Ishikawa (cell line): Measurements from ENCODE around the gene COL8A2.

Experiments used
- CEBPB ChIP-seq: IDR thresholded peaks from 2 replicates; pipeline ENCODE4 v1.6.1; 2012
- EP300 ChIP-seq: IDR thresholded peaks from 2 replicates; pipeline ENCODE4 v1.6.1; 2012; ENCODE audit warnings: borderline replicate concordance
- TCF12 ChIP-seq: IDR thresholded peaks from 2 replicates; pipeline ENCODE4 v1.6.1; 2012; ENCODE audit warnings: low read depth
- ZBTB7A ChIP-seq: IDR thresholded peaks from 2 replicates; pipeline ENCODE4 v1.6.1; 2012; ENCODE audit warnings: low read depth
- TF ChIP-seq, protein P1 (sequence below): IDR thresholded peaks from 2 replicates; pipeline ENCODE4 v1.6.1; 2012

DNA sequence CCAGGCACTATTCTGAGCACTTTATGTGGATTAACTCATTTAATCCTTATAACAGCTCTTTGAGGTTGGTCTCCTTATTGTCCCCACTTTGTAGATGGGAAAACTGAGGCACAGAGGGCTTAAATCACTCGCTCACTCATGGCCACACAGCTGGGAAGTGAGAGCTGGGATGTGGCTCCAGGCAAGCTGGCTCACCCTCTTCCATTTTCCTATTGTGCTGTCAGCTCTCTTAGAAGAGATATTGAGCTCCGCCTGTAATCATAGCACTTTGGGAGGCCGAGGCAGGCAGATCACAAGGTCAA is 3.8 kb upstream of the COL8A2 start:
- no peak for TF ChIP-seq ZBTB7A
- no peak for TF ChIP-seq TCF12
- TF ChIP-seq EP300, result no peak
- no peak for TF ChIP-seq CEBPB
- TF ChIP-seq, protein P1, sequence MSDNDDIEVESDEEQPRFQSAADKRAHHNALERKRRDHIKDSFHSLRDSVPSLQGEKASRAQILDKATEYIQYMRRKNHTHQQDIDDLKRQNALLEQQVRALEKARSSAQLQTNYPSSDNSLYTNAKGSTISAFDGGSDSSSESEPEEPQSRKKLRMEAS, result no peak
